Kidney epithelial cell (primary cell): Measurements from ENCODE around the gene GTSF1L. TPM values are rescaled to one million over a fixed set of nuclear protein-coding genes. Genes with fewer than 3 reads are reported as not detected.

Source experiments
- DNase-seq: peaks from one replicate; pipeline ENCODE4 v3.0.0-alpha.2; 2010; ENCODE audit warnings: low read depth
- H3K27me3 ChIP-seq: 2 replicates; pipeline ENCODE4 v1.6.0; 2011; ENCODE audit warnings: low read length; ENCODE audit not compliant: control insufficient read depth, insufficient read depth
- H3K36me3 ChIP-seq: 2 replicates; pipeline ENCODE4 v1.5.1; 2011; ENCODE audit warnings: low read length; ENCODE audit not compliant: control insufficient read depth, insufficient read depth
- H3K4me3 ChIP-seq: 2 replicates; pipeline ENCODE4 v1.5.1; 2011; ENCODE audit warnings: low read depth, mild to moderate bottlenecking, control low read depth, low read length
- total RNA-seq: library from RNA; depleted of rRNA; stranded (reverse); fragments of >200 nt; gene quantifications from 2 replicates; pipeline ENCODE4 v1.2.3, GENCODE V29; 2015
- TF ChIP-seq, protein P1 (sequence below): IDR thresholded peaks from 2 replicates; pipeline ENCODE4 v1.5.1; 2011; ENCODE audit warnings: mild to moderate bottlenecking, moderate library complexity, low read length, control low read depth, inconsistent platforms; ENCODE audit not compliant: insufficient read depth, poor library complexity, severe bottlenecking

GTSF1L gene
- total RNA-seq, 1 donor from 2014 or later, result not detected

DNA sequence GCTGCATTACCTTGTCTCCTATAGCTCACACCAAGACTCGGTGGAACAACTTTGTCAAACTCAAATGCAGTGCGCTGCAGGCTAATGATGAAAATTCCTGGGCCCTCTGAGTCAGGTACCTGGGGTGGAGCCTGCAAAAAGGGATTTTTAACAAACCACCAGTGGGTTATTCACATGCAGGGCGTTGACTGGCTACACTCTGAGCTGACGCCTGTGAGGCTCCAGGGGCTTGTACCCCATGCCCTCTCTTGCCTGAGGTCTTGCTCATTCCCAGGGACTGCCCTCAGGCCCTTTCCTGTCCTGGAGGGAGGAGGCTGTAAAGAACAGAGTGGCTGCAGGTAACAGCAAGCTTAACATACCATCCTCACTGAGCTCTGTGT, 9.2 kb downstream of the GTSF1L start:
- Histone ChIP-seq H3K4me3 (no peak overlapping the region), H3K36me3 (no peaks in the 10 kb centered on the region), H3K27me3 (no peaks in the 10 kb centered on the region)
- TF ChIP-seq, protein P1, sequence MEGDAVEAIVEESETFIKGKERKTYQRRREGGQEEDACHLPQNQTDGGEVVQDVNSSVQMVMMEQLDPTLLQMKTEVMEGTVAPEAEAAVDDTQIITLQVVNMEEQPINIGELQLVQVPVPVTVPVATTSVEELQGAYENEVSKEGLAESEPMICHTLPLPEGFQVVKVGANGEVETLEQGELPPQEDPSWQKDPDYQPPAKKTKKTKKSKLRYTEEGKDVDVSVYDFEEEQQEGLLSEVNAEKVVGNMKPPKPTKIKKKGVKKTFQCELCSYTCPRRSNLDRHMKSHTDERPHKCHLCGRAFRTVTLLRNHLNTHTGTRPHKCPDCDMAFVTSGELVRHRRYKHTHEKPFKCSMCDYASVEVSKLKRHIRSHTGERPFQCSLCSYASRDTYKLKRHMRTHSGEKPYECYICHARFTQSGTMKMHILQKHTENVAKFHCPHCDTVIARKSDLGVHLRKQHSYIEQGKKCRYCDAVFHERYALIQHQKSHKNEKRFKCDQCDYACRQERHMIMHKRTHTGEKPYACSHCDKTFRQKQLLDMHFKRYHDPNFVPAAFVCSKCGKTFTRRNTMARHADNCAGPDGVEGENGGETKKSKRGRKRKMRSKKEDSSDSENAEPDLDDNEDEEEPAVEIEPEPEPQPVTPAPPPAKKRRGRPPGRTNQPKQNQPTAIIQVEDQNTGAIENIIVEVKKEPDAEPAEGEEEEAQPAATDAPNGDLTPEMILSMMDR, result no peak
- DNase-seq, result no peak

DNA sequence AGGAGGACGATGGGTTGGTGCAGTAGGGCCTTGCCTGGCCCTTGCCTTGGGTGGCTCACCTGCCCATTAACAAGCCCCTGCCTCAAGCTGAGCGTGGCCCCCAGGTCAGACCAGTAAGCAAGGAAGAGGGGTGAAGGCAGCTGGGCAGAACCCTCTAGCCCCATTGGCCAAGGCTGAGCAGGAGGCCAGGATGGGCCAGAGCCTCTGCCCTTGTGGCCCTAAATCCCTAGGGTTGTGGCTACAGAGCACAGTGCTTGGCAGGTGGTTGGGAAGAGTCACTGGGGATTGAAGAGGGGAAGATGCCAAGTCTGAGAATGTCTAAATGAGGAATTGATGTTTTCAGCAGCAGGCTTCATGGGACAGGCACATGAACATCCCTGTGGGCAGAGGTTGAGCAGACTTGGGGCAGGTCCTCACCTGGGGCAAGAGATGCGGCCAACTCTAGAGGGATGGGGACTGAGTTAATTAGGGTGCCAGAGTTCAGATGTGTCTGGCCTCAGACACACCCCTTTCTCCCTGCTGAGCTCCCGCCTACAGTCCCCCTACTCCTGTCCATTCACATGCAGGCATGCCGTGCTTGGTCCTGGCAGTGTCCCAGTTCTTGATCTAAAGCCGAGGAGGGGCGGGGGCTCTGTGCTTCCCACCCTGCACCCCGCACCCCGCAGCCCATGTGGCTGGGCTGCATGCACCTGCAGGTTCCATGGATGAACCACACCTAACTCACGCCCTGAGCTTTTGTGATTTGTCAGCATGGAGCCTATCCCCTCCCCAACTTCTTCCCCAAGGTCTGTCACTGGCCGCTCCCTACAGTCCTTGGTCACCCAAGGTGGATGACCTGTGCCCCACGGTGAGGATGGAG, 9.8 kb downstream of the GTSF1L start:
- no peak for DNase-seq
- TF ChIP-seq, protein P1, result no peak
- no peaks in the 10 kb centered on the region for H3K27me3 ChIP-seq

DNA sequence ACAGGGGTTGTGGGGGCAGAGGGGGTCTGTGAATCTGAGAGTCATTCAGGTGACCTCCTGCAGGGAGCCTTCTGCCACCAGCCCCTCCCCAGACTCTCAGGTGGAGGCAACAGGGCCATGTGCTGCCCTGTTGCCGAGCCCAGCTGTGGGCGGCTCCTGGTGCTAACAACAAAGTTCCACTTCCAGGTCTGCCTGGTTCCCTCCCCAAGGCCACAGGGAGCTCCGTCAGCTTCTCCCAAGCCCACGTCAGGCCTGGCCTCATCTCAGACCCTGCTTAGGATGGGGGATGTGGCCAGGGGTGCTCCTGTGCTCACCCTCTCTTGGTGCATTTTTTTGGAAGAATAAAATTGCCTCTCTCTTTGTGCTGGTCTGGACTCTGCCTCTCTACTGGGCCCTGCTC, 10.7 kb downstream of the GTSF1L start:
- H3K4me3 ChIP-seq, result no peak overlapping the region
- DNase-seq, result no peak
- no peaks in the 10 kb centered on the region for H3K36me3 ChIP-seq
- H3K27me3 ChIP-seq, result no peaks in the 10 kb centered on the region
- TF ChIP-seq, protein P1, result no peak

More for the DNA sequence above, 9.8 kb downstream of the GTSF1L start:
- H3K36me3 ChIP-seq, result no peaks in the 10 kb centered on the region
- no peak overlapping the region for H3K4me3 ChIP-seq

DNA sequence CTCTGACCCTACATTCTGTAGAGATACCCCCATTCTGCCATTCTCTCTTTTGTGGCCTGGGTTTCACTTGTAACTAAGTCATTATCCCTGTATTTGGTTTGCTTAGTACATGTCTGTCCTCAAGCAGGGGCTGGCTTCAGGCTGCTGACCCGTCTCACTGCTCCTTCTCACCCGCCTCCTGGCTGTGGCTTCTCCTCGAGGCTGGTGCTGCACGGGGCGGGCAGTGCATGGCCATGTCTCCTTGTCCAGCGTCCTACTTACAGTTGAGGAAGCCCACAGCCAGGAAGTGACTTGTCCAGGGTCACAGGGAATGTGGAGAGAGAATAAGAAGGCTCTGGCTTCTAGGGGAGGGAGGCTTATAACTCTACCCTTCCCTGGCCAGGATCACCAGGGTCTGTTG, 11.3 kb downstream of the GTSF1L start:
- Histone ChIP-seq H3K4me3 (no peak overlapping the region), H3K36me3 (no peaks in the 10 kb centered on the region), H3K27me3 (no peaks in the 10 kb centered on the region)
- TF ChIP-seq, protein P1, result no peak
- no peak for DNase-seq

DNA sequence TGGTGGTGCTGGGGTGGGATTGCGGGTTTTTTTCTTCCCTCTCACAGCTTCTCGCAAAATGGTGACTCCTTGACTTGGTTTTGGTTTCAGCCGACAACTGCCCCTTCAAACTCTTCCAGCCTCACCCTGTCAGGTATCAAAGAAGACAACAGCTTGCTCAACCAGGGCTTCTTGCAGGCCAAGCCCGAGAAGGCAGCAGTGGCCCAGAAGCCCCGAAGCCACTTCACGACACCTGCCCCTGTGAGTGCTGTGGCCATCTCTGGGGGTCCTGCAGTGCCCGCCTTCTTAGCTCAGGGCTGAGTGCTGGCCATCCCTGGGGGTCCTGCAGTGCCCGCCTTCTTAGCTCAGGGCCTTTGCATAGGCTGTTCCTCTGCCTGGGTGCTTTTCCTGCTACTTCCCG, 11.8 kb downstream of the GTSF1L start:
- H3K4me3 ChIP-seq, result no peak overlapping the region
- H3K36me3 ChIP-seq, result no peaks in the 10 kb centered on the region
- TF ChIP-seq, protein P1, result no peak
- no peak for DNase-seq
- no peaks in the 10 kb centered on the region for H3K27me3 ChIP-seq
